K562 (cell line): Measurements from ENCODE around the gene ABT1. TPM values are rescaled to one million over a fixed set of nuclear protein-coding genes. Genes with fewer than 3 reads are reported as not detected.

Experiments
- ELF1 ChIP-seq: fragments of 200-800 bp; sonication (Bioruptor generic); IDR thresholded peaks from 2 replicates; pipeline ENCODE4 v1.6.1; 2016; ENCODE audit warnings: missing genetic modification characterization, missing compliant biosample characterization
- KDM1A ChIP-seq, 2 experiments: fragments of 450-650 bp; IDR thresholded peaks; 2 replicates each; pipeline ENCODE4 v1.6.1; 2016; ENCODE audit warnings: mild to moderate bottlenecking in 2 of 2
- PHF20 ChIP-seq: fragments of 450-650 bp; IDR thresholded peaks from 2 replicates; pipeline ENCODE4 v1.6.1; 2018; ENCODE audit not compliant: partially characterized antibody
- PHF21A ChIP-seq: fragments of 450-650 bp; IDR thresholded peaks from 2 replicates; pipeline ENCODE4 v1.6.1; 2017; ENCODE audit warnings: low read depth, borderline replicate concordance
- SMAD3 ChIP-seq: fragments of 450-650 bp; formaldehyde crosslinking; conservative IDR thresholded peaks from 2 replicates; pipeline ENCODE4 v1.4.0; 2020; ENCODE audit warnings: mild to moderate bottlenecking
- ZFX ChIP-seq: sonication (generic); formaldehyde crosslinking; IDR thresholded peaks from 2 replicates; pipeline ENCODE4 v1.8.0; 2022; ENCODE audit warnings: mild to moderate bottlenecking, missing genetic modification reagents, moderate library complexity
- polyA plus RNA-seq, 8 experiments: library from polyadenylated mRNA; depleted of rRNA in 4 of 8; stranded (reverse) in 5 of 8; unstranded in 3 of 8; fragments of >200 nt; fragmentation: Nextera tagmentation in 2 of 8; fragmentation: Illumina TruSeq in 1 of 8; extraction: Ambion mirVana in 2 of 8; extraction: Trizol in 1 of 8; gene quantifications; 2 replicates each; pipeline versions ENCODE4 v1.2.1 to v1.2.3, GENCODE V29; 2011 to 2014; ENCODE audit warnings: inconsistent platforms in 1 of 8, missing spikeins in 1 of 8
- total RNA-seq, 7 experiments: library from RNA; depleted of rRNA in 6 of 7; stranded (reverse); fragments of >200 nt in 6 of 7; fragmentation: Illumina TruSeq in 2 of 7; extraction: Trizol in 2 of 7; gene quantifications; 2 replicates each; pipeline versions ENCODE4 v1.2.1 to v1.2.3, GENCODE V29; 2011 to 2021; ENCODE audit warnings: low replicate concordance in 1 of 7
- TF ChIP-seq, protein P1 (sequence below): fragments of 450-650 bp; IDR thresholded peaks from 2 replicates; pipeline ENCODE4 v1.6.1; 2016; ENCODE audit warnings: low read depth
- TF ChIP-seq, protein P2 (sequence below): fragments of 450-650 bp; IDR thresholded peaks from 2 replicates; pipeline ENCODE4 v1.6.1; 2017; ENCODE audit warnings: antibody characterized with exemption
- TF ChIP-seq, protein P3 (sequence below): fragments of 450-650 bp; conservative IDR thresholded peaks from 2 replicates; pipeline ENCODE4 v1.6.1; 2016; ENCODE audit warnings: missing genetic modification characterization, low read depth, mild to moderate bottlenecking, control low read depth, missing compliant biosample characterization
- TF ChIP-seq, protein P4 (sequence below): fragments of 450-650 bp; IDR thresholded peaks from 2 replicates; pipeline ENCODE4 v1.6.1; 2016; ENCODE audit warnings: missing biosample characterization, missing genetic modification characterization

ABT1 gene
- total and polyA plus RNA-seq, 9 of the 15 experiments (the other 6 are each of a cell fraction or from before 2014, with no cell fraction given): 8.8 to 52.7 (median 40.7) TPM

DNA sequence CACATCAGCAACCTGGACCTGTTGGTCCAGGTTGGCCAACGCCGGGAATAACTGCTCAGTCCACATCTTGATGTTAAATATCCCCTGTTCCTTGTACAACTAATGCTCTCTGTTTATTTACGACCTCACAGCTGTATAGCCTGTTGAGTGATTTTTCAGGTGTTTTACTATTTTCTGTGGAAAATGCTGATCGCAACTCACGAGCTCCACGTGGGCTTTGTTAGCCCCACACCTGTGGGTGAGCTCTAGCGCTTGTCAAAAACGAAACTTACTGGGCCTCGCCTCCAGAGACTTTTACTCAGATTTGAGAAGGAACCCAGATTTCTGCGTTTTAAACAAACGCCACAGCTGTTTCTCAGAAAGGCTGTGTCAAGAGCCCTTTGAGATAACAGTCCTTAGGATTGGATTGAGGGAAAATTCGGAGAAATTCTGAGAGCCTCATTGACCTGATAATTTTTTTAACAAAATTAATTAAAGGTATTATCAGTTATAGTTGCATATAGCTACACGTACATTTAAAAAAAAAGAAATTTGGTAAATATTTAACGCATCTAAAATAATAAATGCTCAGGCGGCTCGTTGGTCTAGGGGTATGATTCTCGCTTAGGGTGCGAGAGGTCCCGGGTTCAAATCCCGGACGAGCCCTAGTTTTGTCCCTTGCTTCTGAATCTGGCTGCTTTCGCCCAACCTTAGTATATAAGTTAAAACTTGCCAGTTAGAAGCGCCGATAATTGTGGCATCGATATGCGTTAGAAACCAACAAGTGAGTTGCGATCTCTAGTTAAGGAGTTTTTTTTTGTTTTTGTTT is 41.9 kb upstream of the ABT1 start (continued):
- TF ChIP-seq, protein P1, sequence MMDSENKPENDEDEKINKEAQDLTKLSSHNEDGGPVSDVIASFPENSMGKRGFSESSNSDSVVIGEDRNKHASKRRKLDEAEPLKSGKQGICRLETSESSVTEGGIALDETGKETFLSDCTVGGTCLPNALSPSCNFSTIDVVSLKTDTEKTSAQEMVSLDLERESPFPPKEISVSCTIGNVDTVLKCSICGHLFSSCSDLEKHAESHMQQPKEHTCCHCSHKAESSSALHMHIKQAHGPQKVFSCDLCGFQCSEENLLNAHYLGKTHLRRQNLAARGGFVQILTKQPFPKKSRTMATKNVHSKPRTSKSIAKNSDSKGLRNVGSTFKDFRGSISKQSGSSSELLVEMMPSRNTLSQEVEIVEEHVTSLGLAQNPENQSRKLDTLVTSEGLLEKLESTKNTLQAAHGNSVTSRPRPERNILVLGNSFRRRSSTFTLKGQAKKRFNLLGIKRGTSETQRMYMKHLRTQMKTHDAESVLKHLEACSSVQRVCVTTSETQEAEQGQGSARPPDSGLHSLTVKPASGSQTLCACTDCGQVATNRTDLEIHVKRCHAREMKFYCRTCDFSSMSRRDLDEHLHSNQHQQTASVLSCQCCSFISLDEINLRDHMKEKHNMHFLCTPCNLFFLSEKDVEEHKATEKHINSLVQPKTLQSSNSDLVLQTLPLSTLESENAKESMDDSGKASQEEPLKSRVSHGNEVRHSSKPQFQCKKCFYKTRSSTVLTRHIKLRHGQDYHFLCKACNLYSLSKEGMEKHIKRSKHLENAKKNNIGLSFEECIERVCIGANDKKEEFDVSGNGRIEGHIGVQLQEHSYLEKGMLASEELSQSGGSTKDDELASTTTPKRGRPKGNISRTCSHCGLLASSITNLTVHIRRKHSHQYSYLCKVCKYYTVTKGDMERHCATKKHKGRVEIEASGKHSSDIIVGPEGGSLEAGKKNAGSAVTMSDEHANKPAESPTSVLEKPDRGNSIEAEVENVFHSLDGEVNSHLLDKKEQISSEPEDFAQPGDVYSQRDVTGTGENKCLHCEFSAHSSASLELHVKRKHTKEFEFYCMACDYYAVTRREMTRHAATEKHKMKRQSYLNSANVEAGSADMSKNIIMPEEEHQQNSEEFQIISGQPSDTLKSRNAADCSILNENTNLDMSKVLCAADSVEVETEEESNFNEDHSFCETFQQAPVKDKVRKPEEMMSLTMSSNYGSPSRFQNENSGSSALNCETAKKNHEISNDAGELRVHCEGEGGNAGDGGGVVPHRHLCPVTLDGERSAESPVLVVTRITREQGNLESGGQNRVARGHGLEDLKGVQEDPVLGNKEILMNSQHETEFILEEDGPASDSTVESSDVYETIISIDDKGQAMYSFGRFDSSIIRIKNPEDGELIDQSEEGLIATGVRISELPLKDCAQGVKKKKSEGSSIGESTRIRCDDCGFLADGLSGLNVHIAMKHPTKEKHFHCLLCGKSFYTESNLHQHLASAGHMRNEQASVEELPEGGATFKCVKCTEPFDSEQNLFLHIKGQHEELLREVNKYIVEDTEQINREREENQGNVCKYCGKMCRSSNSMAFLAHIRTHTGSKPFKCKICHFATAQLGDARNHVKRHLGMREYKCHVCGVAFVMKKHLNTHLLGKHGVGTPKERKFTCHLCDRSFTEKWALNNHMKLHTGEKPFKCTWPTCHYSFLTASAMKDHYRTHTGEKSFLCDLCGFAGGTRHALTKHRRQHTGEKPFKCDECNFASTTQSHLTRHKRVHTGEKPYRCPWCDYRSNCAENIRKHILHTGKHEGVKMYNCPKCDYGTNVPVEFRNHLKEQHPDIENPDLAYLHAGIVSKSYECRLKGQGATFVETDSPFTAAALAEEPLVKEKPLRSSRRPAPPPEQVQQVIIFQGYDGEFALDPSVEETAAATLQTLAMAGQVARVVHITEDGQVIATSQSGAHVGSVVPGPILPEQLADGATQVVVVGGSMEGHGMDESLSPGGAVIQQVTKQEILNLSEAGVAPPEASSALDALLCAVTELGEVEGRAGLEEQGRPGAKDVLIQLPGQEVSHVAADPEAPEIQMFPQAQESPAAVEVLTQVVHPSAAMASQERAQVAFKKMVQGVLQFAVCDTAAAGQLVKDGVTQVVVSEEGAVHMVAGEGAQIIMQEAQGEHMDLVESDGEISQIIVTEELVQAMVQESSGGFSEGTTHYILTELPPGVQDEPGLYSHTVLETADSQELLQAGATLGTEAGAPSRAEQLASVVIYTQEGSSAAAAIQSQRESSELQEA: peak; percentile 60; the same call in 1 of the 2 replicates
- TF ChIP-seq, protein P2, sequence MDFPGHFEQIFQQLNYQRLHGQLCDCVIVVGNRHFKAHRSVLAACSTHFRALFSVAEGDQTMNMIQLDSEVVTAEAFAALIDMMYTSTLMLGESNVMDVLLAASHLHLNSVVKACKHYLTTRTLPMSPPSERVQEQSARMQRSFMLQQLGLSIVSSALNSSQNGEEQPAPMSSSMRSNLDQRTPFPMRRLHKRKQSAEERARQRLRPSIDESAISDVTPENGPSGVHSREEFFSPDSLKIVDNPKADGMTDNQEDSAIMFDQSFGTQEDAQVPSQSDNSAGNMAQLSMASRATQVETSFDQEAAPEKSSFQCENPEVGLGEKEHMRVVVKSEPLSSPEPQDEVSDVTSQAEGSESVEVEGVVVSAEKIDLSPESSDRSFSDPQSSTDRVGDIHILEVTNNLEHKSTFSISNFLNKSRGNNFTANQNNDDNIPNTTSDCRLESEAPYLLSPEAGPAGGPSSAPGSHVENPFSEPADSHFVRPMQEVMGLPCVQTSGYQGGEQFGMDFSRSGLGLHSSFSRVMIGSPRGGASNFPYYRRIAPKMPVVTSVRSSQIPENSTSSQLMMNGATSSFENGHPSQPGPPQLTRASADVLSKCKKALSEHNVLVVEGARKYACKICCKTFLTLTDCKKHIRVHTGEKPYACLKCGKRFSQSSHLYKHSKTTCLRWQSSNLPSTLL: peak; percentile 75
- TF ChIP-seq ZFX (CRISPR knock-in tag) (peak; percentile 24; the same call in 1 of the 2 replicates), ELF1 (tag) (peak; percentile 60; the same call in 1 of the 2 replicates), PHF20 (no peak), KDM1A (IDR thresholded peaks at IDR 0.05) (peak; percentile 90), PHF21A (peak; percentile 35; the same call in 1 of the 2 replicates), SMAD3 (CRISPR knock-in tag) (no peak)
- TF ChIP-seq, protein P3, sequence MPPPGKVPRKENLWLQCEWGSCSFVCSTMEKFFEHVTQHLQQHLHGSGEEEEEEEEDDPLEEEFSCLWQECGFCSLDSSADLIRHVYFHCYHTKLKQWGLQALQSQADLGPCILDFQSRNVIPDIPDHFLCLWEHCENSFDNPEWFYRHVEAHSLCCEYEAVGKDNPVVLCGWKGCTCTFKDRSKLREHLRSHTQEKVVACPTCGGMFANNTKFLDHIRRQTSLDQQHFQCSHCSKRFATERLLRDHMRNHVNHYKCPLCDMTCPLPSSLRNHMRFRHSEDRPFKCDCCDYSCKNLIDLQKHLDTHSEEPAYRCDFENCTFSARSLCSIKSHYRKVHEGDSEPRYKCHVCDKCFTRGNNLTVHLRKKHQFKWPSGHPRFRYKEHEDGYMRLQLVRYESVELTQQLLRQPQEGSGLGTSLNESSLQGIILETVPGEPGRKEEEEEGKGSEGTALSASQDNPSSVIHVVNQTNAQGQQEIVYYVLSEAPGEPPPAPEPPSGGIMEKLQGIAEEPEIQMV (tag): no peak
- TF ChIP-seq, protein P4, sequence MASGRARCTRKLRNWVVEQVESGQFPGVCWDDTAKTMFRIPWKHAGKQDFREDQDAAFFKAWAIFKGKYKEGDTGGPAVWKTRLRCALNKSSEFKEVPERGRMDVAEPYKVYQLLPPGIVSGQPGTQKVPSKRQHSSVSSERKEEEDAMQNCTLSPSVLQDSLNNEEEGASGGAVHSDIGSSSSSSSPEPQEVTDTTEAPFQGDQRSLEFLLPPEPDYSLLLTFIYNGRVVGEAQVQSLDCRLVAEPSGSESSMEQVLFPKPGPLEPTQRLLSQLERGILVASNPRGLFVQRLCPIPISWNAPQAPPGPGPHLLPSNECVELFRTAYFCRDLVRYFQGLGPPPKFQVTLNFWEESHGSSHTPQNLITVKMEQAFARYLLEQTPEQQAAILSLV (tag): peak; percentile 50; the same call in 1 of the 2 replicates
